OCI-LY7 (cell line): ENCODE data around the gene ACACB.

ENCODE experiments used
- EZH2phosphoT487 ChIP-seq: fragments of 200-600 bp; sonication (generic); IDR thresholded peaks from 2 replicates; pipeline ENCODE4 v1.6.1; 2018; ENCODE audit warnings: low read depth, borderline replicate concordance, mild to moderate bottlenecking, mixed run types, antibody characterized with exemption, low read length, moderate library complexity, mixed read lengths
- TF ChIP-seq, protein P1 (sequence below): fragments of 200-600 bp; sonication (generic); conservative IDR thresholded peaks from 2 replicates; pipeline ENCODE4 v1.5.1; 2014; ENCODE audit warnings: mild to moderate bottlenecking, antibody characterized with exemption, low read length, moderate library complexity, mixed read lengths

DNA sequence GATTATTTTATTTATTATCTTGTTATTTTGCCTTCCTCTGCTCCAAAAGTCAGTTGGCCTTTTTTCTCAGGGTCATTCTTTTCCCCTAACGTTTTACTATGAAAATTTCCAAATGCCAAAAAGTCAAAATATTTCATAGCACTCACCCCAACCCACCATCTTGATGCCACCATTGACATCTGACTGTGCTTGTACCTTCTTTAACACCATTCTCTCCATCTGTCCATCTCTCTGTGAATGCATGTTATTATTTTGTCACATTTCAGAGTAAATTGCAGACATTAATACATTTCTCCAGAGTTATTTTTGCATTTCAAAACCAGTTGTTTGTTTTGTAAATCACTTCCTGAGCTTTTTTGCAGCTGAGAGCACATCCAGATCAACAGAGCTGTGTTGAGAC lies 154.1 kb downstream of the ACACB start:
- TF ChIP-seq, protein P1, sequence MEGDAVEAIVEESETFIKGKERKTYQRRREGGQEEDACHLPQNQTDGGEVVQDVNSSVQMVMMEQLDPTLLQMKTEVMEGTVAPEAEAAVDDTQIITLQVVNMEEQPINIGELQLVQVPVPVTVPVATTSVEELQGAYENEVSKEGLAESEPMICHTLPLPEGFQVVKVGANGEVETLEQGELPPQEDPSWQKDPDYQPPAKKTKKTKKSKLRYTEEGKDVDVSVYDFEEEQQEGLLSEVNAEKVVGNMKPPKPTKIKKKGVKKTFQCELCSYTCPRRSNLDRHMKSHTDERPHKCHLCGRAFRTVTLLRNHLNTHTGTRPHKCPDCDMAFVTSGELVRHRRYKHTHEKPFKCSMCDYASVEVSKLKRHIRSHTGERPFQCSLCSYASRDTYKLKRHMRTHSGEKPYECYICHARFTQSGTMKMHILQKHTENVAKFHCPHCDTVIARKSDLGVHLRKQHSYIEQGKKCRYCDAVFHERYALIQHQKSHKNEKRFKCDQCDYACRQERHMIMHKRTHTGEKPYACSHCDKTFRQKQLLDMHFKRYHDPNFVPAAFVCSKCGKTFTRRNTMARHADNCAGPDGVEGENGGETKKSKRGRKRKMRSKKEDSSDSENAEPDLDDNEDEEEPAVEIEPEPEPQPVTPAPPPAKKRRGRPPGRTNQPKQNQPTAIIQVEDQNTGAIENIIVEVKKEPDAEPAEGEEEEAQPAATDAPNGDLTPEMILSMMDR, result no peak; the same call in 1 of the 2 replicates
- TF ChIP-seq EZH2phosphoT487, result no peak
